Astrocyte (in vitro differentiated cells and primary cell): ENCODE data around the gene PARP2. TPM values are rescaled to one million over a fixed set of nuclear protein-coding genes. Genes with fewer than 3 reads are reported as not detected.

Experiments
- DNase-seq: peaks from one replicate; pipeline ENCODE4 v3.0.0-alpha.2; 2010; ENCODE audit warnings: low read depth
- FAIRE-seq: peaks from 2 replicates; lab custom pipeline; 2011; peaks lifted over from hg19 to GRCh38; lab: Jason Lieb, UNC
- H2AFZ ChIP-seq: 2 replicates; pipeline ENCODE4 v1.6.0; 2012; ENCODE audit warnings: low read depth, low read length, inconsistent platforms
- H3K27ac ChIP-seq: 2 replicates; pipeline ENCODE4 v1.5.1; 2011; ENCODE audit warnings: low read depth, low read length, inconsistent platforms
- H3K27me3 ChIP-seq: 2 replicates; pipeline ENCODE4 v1.6.0; 2011; ENCODE audit warnings: low read length, inconsistent platforms; ENCODE audit not compliant: insufficient read depth
- H3K36me3 ChIP-seq: 2 replicates; pipeline ENCODE4 v1.5.1; 2011; ENCODE audit warnings: low read length, inconsistent platforms; ENCODE audit not compliant: insufficient read depth
- H3K4me1 ChIP-seq: 2 replicates; pipeline ENCODE4 v1.5.1; 2011; ENCODE audit warnings: low read length, inconsistent platforms; ENCODE audit not compliant: insufficient read depth
- H3K4me2 ChIP-seq: 2 replicates; pipeline ENCODE4 v1.6.0; 2012; ENCODE audit warnings: low read length, inconsistent platforms
- H3K4me3 ChIP-seq: 2 replicates; pipeline ENCODE4 v1.5.1; 2011; ENCODE audit warnings: low read depth, mild to moderate bottlenecking, low read length, inconsistent platforms; ENCODE audit not compliant: insufficient read depth
- H3K79me2 ChIP-seq: 2 replicates; pipeline ENCODE4 v1.6.0; 2012; ENCODE audit warnings: mild to moderate bottlenecking, low read length, inconsistent platforms; ENCODE audit not compliant: insufficient read depth
- H3K9ac ChIP-seq: 2 replicates; pipeline ENCODE4 v1.6.0; 2012; ENCODE audit warnings: mild to moderate bottlenecking, low read length, inconsistent platforms
- H3K9me3 ChIP-seq: 2 replicates; pipeline ENCODE4 v1.5.1; 2012; ENCODE audit warnings: low read depth, mild to moderate bottlenecking, low read length, inconsistent platforms; ENCODE audit not compliant: insufficient read depth
- H4K20me1 ChIP-seq: 2 replicates; pipeline ENCODE4 v1.6.0; 2012; ENCODE audit warnings: low read length, inconsistent platforms; ENCODE audit not compliant: insufficient read depth
- H3K27ac Mint-ChIP-seq: one replicate; pipeline ENCODE4 v1.8.0; 2021; ENCODE audit warnings: mild to moderate bottlenecking, mixed read lengths; ENCODE audit not compliant: unreplicated experiment
- H3K27me3 Mint-ChIP-seq: one replicate; pipeline ENCODE4 v1.8.0; 2021; ENCODE audit warnings: low read depth, mixed read lengths; ENCODE audit not compliant: unreplicated experiment
- H3K36me3 Mint-ChIP-seq: one replicate; pipeline ENCODE4 v1.8.0; 2021; ENCODE audit warnings: low read depth, mixed read lengths; ENCODE audit not compliant: unreplicated experiment
- H3K4me1 Mint-ChIP-seq: one replicate; pipeline ENCODE4 v1.8.0; 2021; ENCODE audit warnings: low read depth, mixed read lengths; ENCODE audit not compliant: unreplicated experiment
- H3K4me3 Mint-ChIP-seq: one replicate; pipeline ENCODE4 v1.8.0; 2021; ENCODE audit warnings: mild to moderate bottlenecking, moderate library complexity, mixed read lengths; ENCODE audit not compliant: unreplicated experiment
- H3K9me3 Mint-ChIP-seq: one replicate; pipeline ENCODE4 v1.8.0; 2021; ENCODE audit warnings: mild to moderate bottlenecking, mixed read lengths; ENCODE audit not compliant: unreplicated experiment
- CTCF ChIP-seq: IDR thresholded peaks from 2 replicates; pipeline ENCODE4 v1.5.1; 2011; ENCODE audit warnings: low read depth, mild to moderate bottlenecking, inconsistent platforms, low read length, moderate library complexity; ENCODE audit not compliant: insufficient read depth
- EZH2 ChIP-seq: IDR thresholded peaks from 2 replicates; pipeline ENCODE4 v1.6.1; 2012; ENCODE audit warnings: mild to moderate bottlenecking, low read length, inconsistent platforms; ENCODE audit not compliant: insufficient read depth
- total RNA-seq: library from RNA; stranded (reverse); gene quantifications from 2 replicates; pipeline ENCODE4 v1.2.1, GENCODE V29; 2021

Gene PARP2
- total RNA-seq, 1 donor from 2014 or later = 21.5 TPM

GRCh38 chr14:20384886-20385285 lies 41.5 kb downstream of the PARP2 start:
- no peak overlapping the region for H3K27ac ChIP-seq
- no peaks in the 10 kb centered on the region for H4K20me1 ChIP-seq
- H3K79me2 ChIP-seq = no peaks in the 10 kb centered on the region
- no peaks in the 10 kb centered on the region for H3K9me3 ChIP-seq
- H3K27me3 ChIP-seq = no peaks in the 10 kb centered on the region
- Mint-ChIP-seq H3K9me3 (no peaks in the 10 kb centered on the region), H3K4me1 (no peaks in the 10 kb centered on the region), H3K4me3 (no peak overlapping the region), H3K27ac (no peak overlapping the region), H3K36me3 (peaks cover 35% of the 10 kb centered on the region), H3K27me3 (no peaks in the 10 kb centered on the region)
- FAIRE-seq = no peak
- no peak overlapping the region for H3K4me3 ChIP-seq
- TF ChIP-seq CTCF = no peak
- TF ChIP-seq EZH2 = no peak
- H3K9ac ChIP-seq = no peak overlapping the region
- no peak for DNase-seq
- H2AFZ ChIP-seq = no peak overlapping the region
- H3K4me2 ChIP-seq = no peak overlapping the region
- peaks cover 43% of the 10 kb centered on the region for H3K36me3 ChIP-seq
- no peaks in the 10 kb centered on the region for H3K4me1 ChIP-seq

- Histone ChIP-seq H3K27ac (no peak overlapping the region), H3K9ac (no peak overlapping the region), H3K36me3 (peaks cover 46% of the 10 kb centered on the region), H3K4me1 (no peaks in the 10 kb centered on the region), H3K79me2 (no peaks in the 10 kb centered on the region), H4K20me1 (no peaks in the 10 kb centered on the region), H2AFZ (no peak overlapping the region), H3K9me3 (no peaks in the 10 kb centered on the region), H3K4me2 (no peak overlapping the region), H3K4me3 (no peak overlapping the region), H3K27me3 (no peaks in the 10 kb centered on the region)
- FAIRE-seq = no peak
- H3K27me3 Mint-ChIP-seq = no peaks in the 10 kb centered on the region
- H3K27ac Mint-ChIP-seq = no peak overlapping the region
- TF ChIP-seq CTCF (no peak), EZH2 (no peak)
- no peak for DNase-seq
- peaks cover 30% of the 10 kb centered on the region for H3K36me3 Mint-ChIP-seq
- H3K4me1 Mint-ChIP-seq = no peaks in the 10 kb centered on the region
- H3K4me3 Mint-ChIP-seq = no peak overlapping the region
- H3K9me3 Mint-ChIP-seq = no peaks in the 10 kb centered on the region
Observed at GRCh38 chr14:20386276-20386855, 42.9 kb downstream of the PARP2 start.

- Histone ChIP-seq H4K20me1 (no peaks in the 10 kb centered on the region), H3K4me1 (no peaks in the 10 kb centered on the region), H3K27ac (no peak overlapping the region), H3K9me3 (no peaks in the 10 kb centered on the region), H3K4me2 (no peak overlapping the region), H3K9ac (no peak overlapping the region), H3K27me3 (no peaks in the 10 kb centered on the region), H2AFZ (no peak overlapping the region), H3K79me2 (no peaks in the 10 kb centered on the region), H3K4me3 (no peak overlapping the region), H3K36me3 (peaks cover 49% of the 10 kb centered on the region)
- TF ChIP-seq EZH2 = no peak
- TF ChIP-seq CTCF = no peak
- H3K4me3 Mint-ChIP-seq = no peak overlapping the region
- H3K36me3 Mint-ChIP-seq = peaks cover 28% of the 10 kb centered on the region
- no peaks in the 10 kb centered on the region for H3K4me1 Mint-ChIP-seq
- no peaks in the 10 kb centered on the region for H3K27me3 Mint-ChIP-seq
- DNase-seq = no peak
- no peaks in the 10 kb centered on the region for H3K9me3 Mint-ChIP-seq
- FAIRE-seq = no peak
- H3K27ac Mint-ChIP-seq = no peak overlapping the region
Observed at GRCh38 chr14:20387576-20387975, 44.1 kb downstream of the PARP2 start.
